Measurements from ENCODE around the gene CIT. TPM values are rescaled to one million over a fixed set of nuclear protein-coding genes. Genes with fewer than 3 reads are reported as not detected.

CIT gene
- total RNA-seq, 1 donor from 2014 or later, result 20.6 TPM

DNA sequence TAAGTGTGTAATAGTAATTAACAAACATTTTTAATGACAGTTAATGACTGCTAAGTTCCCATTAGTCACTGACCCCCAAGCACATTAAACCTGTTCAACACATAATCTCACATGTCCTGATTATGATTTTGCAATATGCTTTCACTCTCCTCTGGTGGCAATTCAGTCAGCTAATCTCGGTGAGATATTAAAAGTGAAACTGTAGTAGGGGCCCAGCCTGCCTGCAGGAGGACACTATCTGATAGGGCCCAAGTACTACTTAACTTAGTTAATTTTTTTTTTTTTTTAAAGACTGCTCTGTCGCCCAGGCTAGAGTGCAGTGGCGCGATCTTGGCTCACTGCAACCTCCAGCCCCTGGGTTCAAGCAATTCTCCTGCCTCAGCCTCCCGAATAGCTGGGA lies 48.8 kb downstream of the CIT start:
- intact Hi-C loops (cut with DNase I), result no loop called here

GRCh38 chr12:119827760-119828159 lies 49.4 kb downstream of the CIT start:
- TF ChIP-seq POLR2A (IDR thresholded peaks at IDR 0.05) (no peak), POLR2AphosphoS5 (IDR thresholded peaks at IDR 0.05; ENCODE audit: insufficient read depth in 1 of 2, low read depth in 1 of 2) (no peak), CTCF (IDR thresholded peaks at IDR 0.05) (no peak)
- no peaks in the 10 kb centered on the region for H3K36me3 ChIP-seq
- no peaks in the 10 kb centered on the region for H3K4me1 ChIP-seq
- intact Hi-C loops (cut with DNase I), result no loop called here
- no peak overlapping the region for H3K4me3 ChIP-seq
- no peak for DNase-seq (ENCODE audit: extremely low spot score in 2 of 2)
- no peaks in the 10 kb centered on the region for H3K27me3 ChIP-seq
- H3K9me3 ChIP-seq, result no peaks in the 10 kb centered on the region
- H3K27ac ChIP-seq, result no peak overlapping the region

More for the DNA sequence above, 48.8 kb downstream of the CIT start:
- DNase-seq (ENCODE audit: extremely low spot score in 2 of 2), result no peak
- no peaks in the 10 kb centered on the region for H3K36me3 ChIP-seq
- no peak overlapping the region for H3K4me3 ChIP-seq
- H3K9me3 ChIP-seq, result no peaks in the 10 kb centered on the region
- H3K27ac ChIP-seq, result no peak overlapping the region
- H3K4me1 ChIP-seq, result no peaks in the 10 kb centered on the region
- no peak for TF ChIP-seq POLR2AphosphoS5 (IDR thresholded peaks at IDR 0.05; ENCODE audit: insufficient read depth in 1 of 2, low read depth in 1 of 2)
- no peak for TF ChIP-seq CTCF (IDR thresholded peaks at IDR 0.05)
- TF ChIP-seq POLR2A (IDR thresholded peaks at IDR 0.05), result no peak
- H3K27me3 ChIP-seq, result no peaks in the 10 kb centered on the region

DNA sequence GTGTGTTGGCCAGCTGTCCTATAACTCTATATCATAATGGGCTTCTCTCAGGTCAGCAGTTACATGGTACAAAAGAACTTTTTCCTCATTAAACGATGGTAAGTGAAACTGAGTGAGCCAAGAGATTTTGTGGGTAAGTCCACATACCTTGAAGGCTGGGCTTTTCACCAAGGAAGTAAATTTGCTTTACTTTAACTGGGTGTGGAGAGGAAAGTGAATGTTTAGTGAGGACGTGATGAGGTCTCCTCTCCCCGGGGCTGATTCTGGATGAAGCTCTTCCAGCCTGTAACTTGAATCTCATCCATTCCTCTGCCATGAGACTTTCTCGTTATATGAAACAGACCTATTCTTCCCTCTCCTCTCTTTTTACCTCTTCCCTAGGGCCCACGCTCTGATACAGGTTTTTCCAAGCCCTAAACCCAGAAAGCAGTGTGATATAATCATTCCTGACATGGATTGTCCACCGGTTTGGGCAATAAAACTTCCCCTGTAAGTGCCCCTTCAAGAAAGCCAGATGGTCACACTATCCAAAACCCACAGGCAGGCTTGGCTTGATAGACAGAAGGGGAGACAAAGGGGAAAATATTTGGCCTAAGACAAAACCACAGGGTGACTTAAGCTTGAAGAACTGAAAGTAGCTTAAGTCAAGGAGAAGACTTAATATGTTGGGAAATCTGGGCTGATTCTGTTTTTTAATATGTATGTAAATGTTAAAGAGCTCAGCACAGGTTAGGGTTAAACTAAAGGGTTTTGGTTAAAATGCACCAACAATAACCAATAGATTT lies 50.3 kb downstream of the CIT start:
- Histone ChIP-seq H3K4me3 (no peak overlapping the region), H3K36me3 (no peaks in the 10 kb centered on the region), H3K4me1 (no peaks in the 10 kb centered on the region), H3K27me3 (no peaks in the 10 kb centered on the region), H3K27ac (no peak overlapping the region), H3K9me3 (no peaks in the 10 kb centered on the region)
- TF ChIP-seq CTCF (IDR thresholded peaks at IDR 0.05) (no peak), POLR2AphosphoS5 (IDR thresholded peaks at IDR 0.05; ENCODE audit: insufficient read depth in 1 of 2, low read depth in 1 of 2) (no peak), POLR2A (IDR thresholded peaks at IDR 0.05) (no peak)
- intact Hi-C loops (cut with DNase I), result no loop called here
- no peak for DNase-seq (ENCODE audit: extremely low spot score in 2 of 2)

DNA sequence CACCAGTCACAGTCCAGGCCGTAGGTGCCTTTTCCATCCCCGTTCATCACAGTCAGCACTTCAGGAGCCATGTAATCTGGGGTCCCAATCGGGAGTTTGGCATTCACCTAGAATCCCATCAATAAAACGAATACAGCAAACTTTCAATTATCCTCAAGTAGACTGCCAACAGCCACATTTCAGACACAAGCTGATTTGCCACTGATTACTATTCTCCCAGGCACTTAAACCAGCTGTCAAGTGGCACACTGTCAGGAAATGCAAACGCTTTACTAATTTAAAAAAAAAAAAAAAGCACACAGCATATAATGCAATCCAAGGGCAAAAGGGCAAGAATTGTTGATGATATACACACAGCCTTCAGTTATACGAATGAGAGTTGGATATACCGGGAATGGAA lies 51.9 kb downstream of the CIT start:
- no peak for DNase-seq (ENCODE audit: extremely low spot score in 2 of 2)

More for the DNA sequence above, 51.9 kb downstream of the CIT start:
- Histone ChIP-seq H3K36me3 (no peaks in the 10 kb centered on the region), H3K27ac (no peak overlapping the region), H3K27me3 (no peaks in the 10 kb centered on the region), H3K9me3 (no peaks in the 10 kb centered on the region), H3K4me3 (no peak overlapping the region), H3K4me1 (no peaks in the 10 kb centered on the region)
- no peak for TF ChIP-seq POLR2AphosphoS5 (IDR thresholded peaks at IDR 0.05; ENCODE audit: insufficient read depth in 1 of 2, low read depth in 1 of 2)
- TF ChIP-seq POLR2A (IDR thresholded peaks at IDR 0.05), result no peak
- TF ChIP-seq CTCF (IDR thresholded peaks at IDR 0.05), result no peak
- intact Hi-C loops (cut with DNase I), result no loop called here

Data from vagina (tissue), 2 donors.